A549 (cell line): ENCODE results near the gene ZNRF3. TPM values are rescaled to one million over a fixed set of nuclear protein-coding genes. Genes with fewer than 3 reads are reported as not detected.

ENCODE experiments used
- ATAC-seq, 2 experiments: fragments of 200-7000 bp in 1 of 2; fragments of >200 bp in 1 of 2; cut with Nextera tagmentation in 1 of 2; cut with Tn5 transposase in 1 of 2; 3 replicates each; pipeline versions ENCODE4 v1.8.0 to v1.9.1; 2018 to 2020; ENCODE audit warnings: mild to moderate bottlenecking in 1 of 2, moderate library complexity in 1 of 2
- CTCF ChIA-PET: fragments of 300-600 bp; sonication (Branson Sonifier 250); formaldehyde crosslinking; extraction: SDS; loops from one replicate; lab custom pipeline; 2021; ENCODE audit warnings: antibody characterized with exemption, inconsistent platforms; lab: Yijun Ruan, JAX
- POLR2A ChIA-PET: fragments of 350-600 bp; formaldehyde crosslinking; extraction: SDS; loops from one replicate; lab custom pipeline; 2021; ENCODE audit warnings: antibody characterized with exemption, inconsistent platforms; lab: Yijun Ruan, JAX
- DNase-seq, 2 experiments: peaks; one replicate each; pipeline versions ENCODE4 v3.0.0 to v3.0.0-alpha.2; 2011 to 2016; ENCODE audit warnings: low read depth in 1 of 2, low spot score in 1 of 2
- FAIRE-seq: peaks from 2 replicates; lab custom pipeline; 2011; peaks lifted over from hg19 to GRCh38; lab: Jason Lieb, UNC
- H3K27ac ChIP-seq, 2 experiments: fragments of >200 bp; sonication (Bioruptor Twin); formaldehyde crosslinking; 3 replicates each; pipeline ENCODE4 v1.5.1; 2016 to 2017
- H3K4me1 ChIP-seq: fragments of >200 bp; sonication (Bioruptor Twin); formaldehyde crosslinking; 3 replicates; pipeline ENCODE4 v1.6.1; 2016
- H3K4me2 ChIP-seq: fragments of >200 bp; sonication (Bioruptor Twin); formaldehyde crosslinking; 3 replicates; pipeline ENCODE4 v1.6.1; 2016
- H3K4me3 ChIP-seq: fragments of >200 bp; sonication (Bioruptor Twin); formaldehyde crosslinking; 3 replicates; pipeline ENCODE4 v1.5.1; 2016
- H3K9me3 ChIP-seq: fragments of >200 bp; sonication (Bioruptor Twin); formaldehyde crosslinking; 3 replicates; pipeline ENCODE4 v1.6.1; 2016
- BHLHE40 ChIP-seq: IDR thresholded peaks from 2 replicates; pipeline ENCODE4 v1.6.1; 2012; ENCODE audit warnings: low read depth, low read length, inconsistent platforms
- CBX8 ChIP-seq: fragments of 200-600 bp; sonication (generic); IDR thresholded peaks from 2 replicates; pipeline ENCODE4 v1.6.1; 2016
- CEBPB ChIP-seq, 2 experiments: fragments of >200 bp in 1 of 2; sonication (Bioruptor Twin) in 1 of 2; formaldehyde crosslinking in 1 of 2; IDR thresholded peaks; 2 replicates each; pipeline ENCODE4 v1.6.1; 2012 to 2016
- CHD4 ChIP-seq: fragments of 200-600 bp; sonication (generic); IDR thresholded peaks from 2 replicates; pipeline ENCODE4 v1.6.1; 2016; ENCODE audit warnings: antibody characterized with exemption, mild to moderate bottlenecking, borderline replicate concordance
- EHF ChIP-seq: fragments of 250-450 bp; sonication (Bioruptor Pico); IDR thresholded peaks from 2 replicates; pipeline ENCODE4 v1.5.0; 2020; ENCODE audit warnings: mild to moderate bottlenecking
- FOXS1 ChIP-seq: fragments of 250-450 bp; sonication (Bioruptor Pico); IDR thresholded peaks from 2 replicates; pipeline ENCODE4 v1.5.0; 2020; ENCODE audit warnings: mild to moderate bottlenecking, moderate library complexity
- GATA3 ChIP-seq: IDR thresholded peaks from 2 replicates; pipeline ENCODE4 v1.6.1; 2012; ENCODE audit warnings: borderline replicate concordance
- HEYL ChIP-seq: fragments of 250-450 bp; sonication (Bioruptor Pico); IDR thresholded peaks from 2 replicates; pipeline ENCODE4 v1.8.0; 2021; ENCODE audit warnings: mild to moderate bottlenecking, moderate library complexity
- HOXA7 ChIP-seq: fragments of 250-450 bp; sonication (Bioruptor Pico); IDR thresholded peaks from 2 replicates; pipeline ENCODE4 v1.5.0; 2020; ENCODE audit warnings: mild to moderate bottlenecking, moderate library complexity
- HOXB13 ChIP-seq: fragments of 250-450 bp; sonication (Bioruptor Pico); IDR thresholded peaks from 2 replicates; pipeline ENCODE4 v1.5.0; 2020; ENCODE audit warnings: low read depth, mild to moderate bottlenecking, moderate library complexity
- HOXB5 ChIP-seq: fragments of 250-450 bp; sonication (Bioruptor Pico); IDR thresholded peaks from 2 replicates; pipeline ENCODE4 v1.5.0; 2020; ENCODE audit warnings: mild to moderate bottlenecking, moderate library complexity
- MYC ChIP-seq: IDR thresholded peaks from 2 replicates; pipeline ENCODE4 v1.6.1; 2012; ENCODE audit warnings: mild to moderate bottlenecking, inconsistent platforms, low read length, improper control_type of control experiment, borderline replicate concordance
- NPAS2 ChIP-seq: fragments of 250-450 bp; sonication (Bioruptor Pico); IDR thresholded peaks from 2 replicates; pipeline ENCODE4 v1.8.0; 2022; ENCODE audit warnings: mild to moderate bottlenecking, moderate library complexity, borderline replicate concordance
- NR3C1 ChIP-seq: fragments of >200 bp; sonication (Bioruptor Twin); formaldehyde crosslinking; IDR thresholded peaks from 3 replicates; pipeline ENCODE4 v1.6.1; 2017
- POLR2AphosphoS2 ChIP-seq: conservative IDR thresholded peaks from 2 replicates; pipeline ENCODE4 v1.6.1; 2012; ENCODE audit warnings: low read length, improper control_type of control experiment, inconsistent platforms
- RCOR1 ChIP-seq: fragments of 150-350 bp; IDR thresholded peaks from 2 replicates; pipeline ENCODE4 v1.6.1; 2014; ENCODE audit warnings: antibody characterized with exemption, low read length, low read depth
- TFCP2L1 ChIP-seq: fragments of 250-450 bp; sonication (Bioruptor Pico); IDR thresholded peaks from 2 replicates; pipeline ENCODE4 v1.5.0; 2021; ENCODE audit warnings: mild to moderate bottlenecking
- TP53 ChIP-seq: fragments of 250-450 bp; sonication (Bioruptor Pico); IDR thresholded peaks from 2 replicates; pipeline ENCODE4 v1.5.0; 2021; ENCODE audit warnings: mild to moderate bottlenecking, moderate library complexity
- ZC3H11A ChIP-seq: fragments of 450-650 bp; IDR thresholded peaks from 2 replicates; pipeline ENCODE4 v1.6.1; 2014; ENCODE audit warnings: antibody characterized with exemption, mild to moderate bottlenecking
- ZSCAN20 ChIP-seq: fragments of 250-450 bp; sonication (Bioruptor Pico); IDR thresholded peaks from 2 replicates; pipeline ENCODE4 v1.8.0; 2022; ENCODE audit warnings: mild to moderate bottlenecking, moderate library complexity
- WGBS: methylation state at CpG from one replicate; pipeline ENCODE4 v1.1.6; 2017; ENCODE audit errors: missing lambda C conversion rate; 5-methylcytosine and 5-hydroxymethylcytosine counted together
- polyA plus RNA-seq, 4 experiments: library from polyadenylated mRNA; depleted of rRNA in 3 of 4; stranded (reverse); fragments of >200 nt; fragmentation: RNase III in 1 of 4; extraction: RNeasy Plus Mini Kit Qiagen cat#74134 plus additional on column Dnase treatment in 1 of 4; gene quantifications; 2 replicates in 3 of 4; 3 replicates in 1 of 4; pipeline ENCODE4 v1.2.3, GENCODE V29; 2011 to 2017
- TF ChIP-seq, protein P1 (sequence below): IDR thresholded peaks from 2 replicates; pipeline ENCODE4 v1.6.1; 2012
- TF ChIP-seq, protein P2 (sequence below): fragments of 450-650 bp; IDR thresholded peaks from 2 replicates; pipeline ENCODE4 v1.6.1; 2014; ENCODE audit warnings: antibody characterized with exemption
- TF ChIP-seq, protein P3 (sequence below): fragments of 250-450 bp; sonication (Bioruptor Pico); IDR thresholded peaks from 2 replicates; pipeline ENCODE4 v1.5.0; 2020; ENCODE audit warnings: low read depth, mild to moderate bottlenecking, moderate library complexity

ZNRF3 gene
- polyA plus RNA-seq, 2 of the 4 experiments (the other 2 are of a cell fraction) = 4.6 to 6.9 TPM

DNA sequence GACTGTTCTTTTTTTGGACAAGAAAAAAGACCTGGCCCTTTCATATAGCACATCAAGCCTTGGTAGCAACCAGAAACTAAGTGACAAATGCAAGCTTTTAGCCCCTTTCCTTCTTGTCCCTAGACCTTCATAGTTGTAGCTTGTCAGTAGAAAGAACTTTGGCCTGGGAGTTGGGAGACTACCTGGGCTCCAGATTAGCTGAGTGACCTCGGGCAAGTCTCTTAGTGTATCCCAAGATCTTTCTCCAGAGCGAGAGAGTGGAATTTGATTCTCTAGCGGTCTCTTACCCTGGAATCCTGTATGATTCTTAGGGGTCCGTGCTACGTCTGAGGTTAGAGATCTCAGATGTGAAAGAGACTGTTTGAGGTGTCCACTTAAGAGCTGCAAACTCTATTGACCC, 59.0 kb downstream of the ZNRF3 start:
- Histone ChIP-seq H3K4me3 (no peak overlapping the region), H3K4me2 (no peak overlapping the region), H3K9me3 (peaks cover 16% of the 10 kb centered on the region), H3K27ac (peak overlapping the region in 1 of 2 experiments; percentile 10; a peak in 1 of 6 replicates), H3K4me1 (peaks cover 33% of the 10 kb centered on the region)
- ChIA-PET CTCF (no interaction called here), POLR2A (no interaction called here)
- FAIRE-seq (no peak), DNase-seq (no peak), ATAC-seq (no peak)
- TF ChIP-seq MYC (no peak), EHF (CRISPR knock-in tag) (no peak), CEBPB (IDR thresholded peaks at IDR 0.05) (no peak), TFCP2L1 (CRISPR knock-in tag) (no peak), TP53 (no peak), HEYL (CRISPR knock-in tag) (no peak)
- WGBS = 91% methylated on average over 5 of the region's 5 CpGs

DNA sequence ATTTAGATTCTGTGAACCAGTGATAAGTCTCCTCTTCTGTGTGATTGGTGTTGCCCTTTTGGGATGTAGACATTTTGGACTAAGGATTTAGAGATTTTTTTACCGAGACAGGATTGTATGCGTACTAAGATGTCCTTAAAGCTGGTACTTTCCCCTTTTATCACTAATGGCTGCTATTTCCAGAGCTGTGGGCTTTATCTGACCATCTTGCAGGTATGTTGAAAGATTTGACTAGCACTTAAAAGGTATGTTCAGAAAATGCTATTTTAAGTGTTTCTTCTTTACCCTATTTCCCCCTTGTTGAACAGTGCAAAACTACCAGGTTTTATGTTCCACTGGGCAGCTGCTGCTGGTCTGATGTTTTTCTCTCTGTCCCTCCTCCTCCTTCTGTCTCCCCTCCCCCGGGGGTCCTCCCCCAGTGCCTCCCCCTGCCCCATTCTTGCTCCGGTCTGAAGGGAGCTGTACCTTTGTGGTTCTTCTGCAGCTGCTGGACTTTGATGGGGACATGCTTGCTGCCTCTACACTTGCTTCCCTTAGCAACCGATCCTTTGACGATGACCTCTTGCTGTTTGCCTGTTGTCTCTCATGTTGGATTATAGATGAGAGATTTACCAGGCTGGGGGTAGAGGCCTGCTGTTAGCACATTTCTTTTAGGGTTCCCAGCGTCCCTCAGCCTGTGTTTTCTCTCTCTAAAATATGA, 59.6 kb downstream of the ZNRF3 start:
- TF ChIP-seq HOXB5 (no peak), CHD4 (no peak), EHF (CRISPR knock-in tag) (no peak), HOXA7 (CRISPR knock-in tag) (no peak), FOXS1 (no peak), HOXB13 (CRISPR knock-in tag) (no peak), NR3C1 (no peak), NPAS2 (CRISPR knock-in tag) (no peak), MYC (no peak), RCOR1 (no peak)
- TF ChIP-seq, protein P1, sequence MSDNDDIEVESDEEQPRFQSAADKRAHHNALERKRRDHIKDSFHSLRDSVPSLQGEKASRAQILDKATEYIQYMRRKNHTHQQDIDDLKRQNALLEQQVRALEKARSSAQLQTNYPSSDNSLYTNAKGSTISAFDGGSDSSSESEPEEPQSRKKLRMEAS = no peak
- TF ChIP-seq, protein P2, sequence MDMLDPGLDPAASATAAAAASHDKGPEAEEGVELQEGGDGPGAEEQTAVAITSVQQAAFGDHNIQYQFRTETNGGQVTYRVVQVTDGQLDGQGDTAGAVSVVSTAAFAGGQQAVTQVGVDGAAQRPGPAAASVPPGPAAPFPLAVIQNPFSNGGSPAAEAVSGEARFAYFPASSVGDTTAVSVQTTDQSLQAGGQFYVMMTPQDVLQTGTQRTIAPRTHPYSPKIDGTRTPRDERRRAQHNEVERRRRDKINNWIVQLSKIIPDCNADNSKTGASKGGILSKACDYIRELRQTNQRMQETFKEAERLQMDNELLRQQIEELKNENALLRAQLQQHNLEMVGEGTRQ = no peak
- peaks cover 30% of the 10 kb centered on the region for H3K4me1 ChIP-seq
- H3K27ac ChIP-seq = peak overlapping the region in 1 of 2 experiments; percentile 66; a peak in 3 of 6 replicates
- DNase-seq = no peak
- ChIA-PET POLR2A (no interaction called here), CTCF (no interaction called here)
- peaks cover 20% of the 10 kb centered on the region for H3K9me3 ChIP-seq
- no peak for ATAC-seq
- H3K4me2 ChIP-seq = peak overlapping the region; percentile 26; the same call in 1 of the 3 replicates
- no peak for FAIRE-seq
- no peak overlapping the region for H3K4me3 ChIP-seq
- WGBS = 72% methylated on average over 5 of the region's 7 CpGs

DNA sequence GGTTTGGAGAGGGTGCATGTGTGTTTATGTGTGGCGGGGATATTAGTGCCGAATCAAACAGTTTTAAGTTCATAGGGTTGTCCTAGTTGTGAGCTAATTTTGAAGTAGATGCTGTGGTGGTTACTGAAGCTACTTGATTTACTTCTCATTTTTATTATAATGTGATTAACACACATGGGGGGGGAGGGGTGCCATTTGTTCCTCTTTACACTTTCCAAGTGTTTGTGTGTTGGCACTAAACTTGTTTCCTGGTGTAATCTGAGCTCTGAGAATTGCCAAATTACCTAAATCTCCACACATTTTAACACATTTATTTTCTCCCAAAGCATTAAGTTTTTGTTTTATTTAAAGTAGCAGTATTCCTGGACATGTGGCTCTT, 60.1 kb downstream of the ZNRF3 start:
- DNase-seq (no peak), ATAC-seq (no peak), FAIRE-seq (no peak)
- peaks cover 36% of the 10 kb centered on the region for H3K4me1 ChIP-seq
- ChIA-PET CTCF (interaction anchor here (0.8 to 1.1 kb wide), 3 partner anchors 9 to 302 kb away, joined by 3 to 4 read pairs (median 3); no protein-coding TSS in a partner anchor), POLR2A (no interaction called here)
- no peak for TF ChIP-seq NPAS2 (CRISPR knock-in tag)
- TF ChIP-seq GATA3 = no peak
- peak overlapping the region; percentile 26; the same call in 1 of the 3 replicates for H3K4me2 ChIP-seq
- 92% methylated on average over 2 of the region's 2 CpGs for WGBS
- peak overlapping the region; percentile 17 to 66; a peak in 4 of 6 replicates for H3K27ac ChIP-seq
- H3K4me3 ChIP-seq = no peak overlapping the region
- H3K9me3 ChIP-seq = peaks cover 20% of the 10 kb centered on the region

DNA sequence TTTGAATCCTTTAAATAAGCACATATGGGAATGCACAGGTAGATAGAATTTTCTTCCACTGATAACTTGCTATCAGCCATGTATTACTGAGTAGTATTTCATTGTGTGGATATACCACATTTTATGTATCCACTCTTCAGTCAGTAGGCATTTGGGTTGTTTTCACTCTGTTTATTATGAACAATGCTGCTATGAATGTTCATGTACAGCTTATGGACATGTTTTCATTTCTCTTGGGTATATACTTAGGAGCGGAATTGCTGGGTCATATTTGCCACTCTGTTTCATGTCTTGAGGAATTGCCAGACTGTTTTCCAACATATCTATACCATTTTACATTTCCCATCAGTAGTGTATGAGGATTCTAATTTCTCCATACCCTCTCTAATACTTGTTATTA, 63.8 kb downstream of the ZNRF3 start:
- POLR2A ChIA-PET = no interaction called here
- WGBS = 85% methylated on average over 1 of the region's 1 CpG
- Histone ChIP-seq H3K4me3 (no peak overlapping the region), H3K4me1 (peaks cover 59% of the 10 kb centered on the region), H3K4me2 (no peak overlapping the region), H3K27ac (no peak overlapping the region), H3K9me3 (peaks cover 20% of the 10 kb centered on the region)
- DNase-seq = no peak
- no peak for FAIRE-seq
- no peak for TF ChIP-seq GATA3
- no peak for TF ChIP-seq ZC3H11A
- no peak for TF ChIP-seq ZSCAN20 (CRISPR knock-in tag)
- no peak for TF ChIP-seq POLR2AphosphoS2
- no peak for TF ChIP-seq MYC
- TF ChIP-seq HOXB13 (CRISPR knock-in tag) = no peak
- no peak for TF ChIP-seq BHLHE40
- no peak for TF ChIP-seq CBX8
- TF ChIP-seq, protein P3, sequence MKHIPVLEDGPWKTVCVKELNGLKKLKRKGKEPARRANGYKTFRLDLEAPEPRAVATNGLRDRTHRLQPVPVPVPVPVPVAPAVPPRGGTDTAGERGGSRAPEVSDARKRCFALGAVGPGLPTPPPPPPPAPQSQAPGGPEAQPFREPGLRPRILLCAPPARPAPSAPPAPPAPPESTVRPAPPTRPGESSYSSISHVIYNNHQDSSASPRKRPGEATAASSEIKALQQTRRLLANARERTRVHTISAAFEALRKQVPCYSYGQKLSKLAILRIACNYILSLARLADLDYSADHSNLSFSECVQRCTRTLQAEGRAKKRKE (CRISPR knock-in tag) = no peak
- TF ChIP-seq, all 56 proteins: peak for 0
- CTCF ChIA-PET = no interaction called here
- ATAC-seq = no peak
